Body of pancreas (tissue), 4 donors: Measurements from ENCODE around the gene ST8SIA4.

Experiments
- POLR2A ChIP-seq, 3 donors: fragments of 450-650 bp; IDR thresholded peaks; one replicate each; pipeline ENCODE4 v1.6.1; 2016; ENCODE audit warnings: antibody characterized with exemption in 3 of 3, mild to moderate bottlenecking in 2 of 3
- TF ChIP-seq, protein P1 (sequence below), 7 experiments: fragments of 450-650 bp in 4 of 7; fragments of 200-600 bp in 3 of 7; sonication (generic) in 3 of 7; IDR thresholded peaks; one replicate each; pipeline ENCODE4 v1.5.1; 2016 to 2019; ENCODE audit warnings: antibody characterized with exemption in 7 of 7

DNA sequence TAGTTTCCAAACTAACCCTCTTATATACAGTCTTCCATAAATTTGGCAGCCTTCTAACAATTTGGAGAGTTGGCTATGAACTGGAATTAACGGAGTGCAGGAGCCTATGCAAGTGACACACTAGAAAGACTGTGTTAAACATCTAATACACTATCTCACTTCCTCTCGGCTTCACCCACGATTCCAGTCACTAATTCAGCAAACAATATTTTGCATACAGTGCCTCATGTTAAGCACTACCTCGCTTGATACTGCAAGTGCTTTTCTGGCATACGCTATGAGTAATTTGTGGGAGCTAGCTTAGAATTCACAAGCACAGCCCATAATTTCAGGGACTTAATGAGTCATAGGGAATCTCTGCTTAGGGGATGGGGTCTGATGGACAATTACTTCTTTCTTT lies 102.5 kb downstream of the ST8SIA4 start:
- TF ChIP-seq, protein P1, sequence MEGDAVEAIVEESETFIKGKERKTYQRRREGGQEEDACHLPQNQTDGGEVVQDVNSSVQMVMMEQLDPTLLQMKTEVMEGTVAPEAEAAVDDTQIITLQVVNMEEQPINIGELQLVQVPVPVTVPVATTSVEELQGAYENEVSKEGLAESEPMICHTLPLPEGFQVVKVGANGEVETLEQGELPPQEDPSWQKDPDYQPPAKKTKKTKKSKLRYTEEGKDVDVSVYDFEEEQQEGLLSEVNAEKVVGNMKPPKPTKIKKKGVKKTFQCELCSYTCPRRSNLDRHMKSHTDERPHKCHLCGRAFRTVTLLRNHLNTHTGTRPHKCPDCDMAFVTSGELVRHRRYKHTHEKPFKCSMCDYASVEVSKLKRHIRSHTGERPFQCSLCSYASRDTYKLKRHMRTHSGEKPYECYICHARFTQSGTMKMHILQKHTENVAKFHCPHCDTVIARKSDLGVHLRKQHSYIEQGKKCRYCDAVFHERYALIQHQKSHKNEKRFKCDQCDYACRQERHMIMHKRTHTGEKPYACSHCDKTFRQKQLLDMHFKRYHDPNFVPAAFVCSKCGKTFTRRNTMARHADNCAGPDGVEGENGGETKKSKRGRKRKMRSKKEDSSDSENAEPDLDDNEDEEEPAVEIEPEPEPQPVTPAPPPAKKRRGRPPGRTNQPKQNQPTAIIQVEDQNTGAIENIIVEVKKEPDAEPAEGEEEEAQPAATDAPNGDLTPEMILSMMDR (IDR thresholded peaks at IDR 0.05), result no peak
- no peak for TF ChIP-seq POLR2A (IDR thresholded peaks at IDR 0.05)
